SU-DHL-6 (cell line): ENCODE results near the gene CACNB2.

Experiments used
- H2AFZ ChIP-seq: fragments of 200-600 bp; sonication (generic); 2 replicates; pipeline ENCODE4 v1.6.1; 2014; ENCODE audit warnings: low read depth, mild to moderate bottlenecking, moderate library complexity, mixed read lengths, antibody characterized with exemption, low read length; ENCODE audit not compliant: severe bottlenecking
- H3F3A ChIP-seq: fragments of 200-600 bp; shearing (Covaris generic); 2 replicates; pipeline ENCODE4 v1.6.0; 2016; ENCODE audit warnings: antibody characterized with exemption, mild to moderate bottlenecking; ENCODE audit not compliant: insufficient read depth
- H3K27ac ChIP-seq: fragments of 200-600 bp; sonication (generic); 2 replicates; pipeline ENCODE4 v1.5.1; 2016; ENCODE audit warnings: low read depth, mild to moderate bottlenecking, low read length, moderate library complexity, mixed read lengths
- H3K27me3 ChIP-seq: fragments of 200-600 bp; sonication (generic), shearing (Covaris generic); 2 replicates; pipeline ENCODE4 v1.6.0; 2014; ENCODE audit warnings: mild to moderate bottlenecking, low read length
- H3K36me3 ChIP-seq: fragments of 200-600 bp; sonication (generic); 2 replicates; pipeline ENCODE4 v1.6.1; 2014; ENCODE audit warnings: mild to moderate bottlenecking, low read length, mixed read lengths
- H3K4me2 ChIP-seq: fragments of 300-600, 200-600 bp; shearing (Covaris generic), sonication (generic); 2 replicates; pipeline ENCODE4 v1.6.0; 2014; ENCODE audit warnings: low read length, low read depth, mild to moderate bottlenecking; ENCODE audit not compliant: poor library complexity, severe bottlenecking
- H3K4me3 ChIP-seq: fragments of 200-600 bp; sonication (generic); 2 replicates; pipeline ENCODE4 v1.5.1; 2014; ENCODE audit warnings: antibody characterized with exemption, low read length, mild to moderate bottlenecking, mixed read lengths; ENCODE audit not compliant: insufficient read depth, poor library complexity, severe bottlenecking
- H3K79me2 ChIP-seq: fragments of 200-600 bp; sonication (generic); 2 replicates; pipeline ENCODE4 v1.6.1; 2014; ENCODE audit warnings: mild to moderate bottlenecking, low read length, moderate library complexity; ENCODE audit not compliant: insufficient read depth
- H3K9ac ChIP-seq: fragments of 200-600 bp; sonication (generic); 2 replicates; pipeline ENCODE4 v1.7.0; 2014; ENCODE audit warnings: mild to moderate bottlenecking, low read length
- H3K9me2 ChIP-seq: fragments of 200-600 bp; sonication (generic); replicated peaks from 2 replicates; pipeline ENCODE4 v1.6.1; 2014; ENCODE audit warnings: low read length; ENCODE audit not compliant: insufficient read depth
- H3K9me3 ChIP-seq: fragments of 200-600 bp; sonication (generic); 2 replicates; pipeline ENCODE4 v1.6.1; 2014; ENCODE audit warnings: low read length, mixed read lengths; ENCODE audit not compliant: insufficient read depth
- H4K20me1 ChIP-seq: fragments of 200-600 bp; sonication (generic); 2 replicates; pipeline ENCODE4 v1.6.1; 2014; ENCODE audit warnings: low read depth, mild to moderate bottlenecking, antibody characterized with exemption, low read length, moderate library complexity, mixed read lengths
- EZH2phosphoT487 ChIP-seq: fragments of 200-600 bp; sonication (generic), shearing (Covaris generic); conservative IDR thresholded peaks from 2 replicates; pipeline ENCODE4 v1.6.1; 2018; ENCODE audit warnings: mild to moderate bottlenecking, antibody characterized with exemption, low read length, moderate library complexity, mixed read lengths
- TF ChIP-seq, protein P1 (sequence below): fragments of 200-600 bp; sonication (generic); IDR thresholded peaks from one replicate; pipeline ENCODE4 v1.5.1; 2017; ENCODE audit warnings: antibody characterized with exemption, mild to moderate bottlenecking, low read length, moderate library complexity; ENCODE audit not compliant: insufficient read depth, poor library complexity, severe bottlenecking

CACNB2 gene

DNA sequence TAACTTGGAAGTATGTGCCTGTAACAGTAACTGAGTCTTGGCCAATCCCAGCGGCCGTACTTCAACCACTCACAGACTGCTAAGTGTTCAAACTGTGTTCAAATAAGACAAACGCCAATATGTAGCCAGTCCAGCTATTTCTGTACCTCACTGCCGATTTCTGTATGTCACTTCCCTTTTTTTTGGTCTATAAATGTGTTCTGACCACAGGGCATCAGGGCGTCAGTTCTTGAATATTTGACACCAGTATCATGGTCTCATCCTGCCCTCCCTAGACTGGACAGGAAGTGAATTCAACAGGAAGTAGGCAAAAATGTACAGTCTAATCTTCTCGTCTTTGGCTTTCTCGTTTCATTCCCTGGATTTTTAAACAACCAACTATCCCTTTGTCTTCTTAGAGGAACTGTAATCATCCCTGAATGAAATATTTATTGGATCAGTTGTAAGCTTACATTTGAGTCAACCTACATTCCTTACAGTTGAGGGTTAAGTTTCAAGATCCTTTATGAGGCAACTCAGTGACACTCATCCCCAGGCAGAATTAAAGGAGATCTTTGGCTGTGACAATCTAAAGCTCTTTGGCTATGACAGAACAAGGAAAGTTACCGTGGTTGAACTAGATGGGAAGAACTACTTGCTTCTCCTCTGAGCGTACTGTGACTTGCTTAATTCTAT, 278.5 kb downstream of the CACNB2 start:
- Histone ChIP-seq H3K79me2 (no peaks in the 10 kb centered on the region), H2AFZ (no peak overlapping the region), H4K20me1 (no peaks in the 10 kb centered on the region), H3F3A (no peaks in the 10 kb centered on the region), H3K9ac (no peak overlapping the region), H3K9me2 (no peaks in the 10 kb centered on the region), H3K4me2 (no peak overlapping the region), H3K9me3 (no peaks in the 10 kb centered on the region), H3K27ac (no peak overlapping the region), H3K27me3 (no peaks in the 10 kb centered on the region), H3K36me3 (no peaks in the 10 kb centered on the region), H3K4me3 (no peak overlapping the region)
- TF ChIP-seq, protein P1, sequence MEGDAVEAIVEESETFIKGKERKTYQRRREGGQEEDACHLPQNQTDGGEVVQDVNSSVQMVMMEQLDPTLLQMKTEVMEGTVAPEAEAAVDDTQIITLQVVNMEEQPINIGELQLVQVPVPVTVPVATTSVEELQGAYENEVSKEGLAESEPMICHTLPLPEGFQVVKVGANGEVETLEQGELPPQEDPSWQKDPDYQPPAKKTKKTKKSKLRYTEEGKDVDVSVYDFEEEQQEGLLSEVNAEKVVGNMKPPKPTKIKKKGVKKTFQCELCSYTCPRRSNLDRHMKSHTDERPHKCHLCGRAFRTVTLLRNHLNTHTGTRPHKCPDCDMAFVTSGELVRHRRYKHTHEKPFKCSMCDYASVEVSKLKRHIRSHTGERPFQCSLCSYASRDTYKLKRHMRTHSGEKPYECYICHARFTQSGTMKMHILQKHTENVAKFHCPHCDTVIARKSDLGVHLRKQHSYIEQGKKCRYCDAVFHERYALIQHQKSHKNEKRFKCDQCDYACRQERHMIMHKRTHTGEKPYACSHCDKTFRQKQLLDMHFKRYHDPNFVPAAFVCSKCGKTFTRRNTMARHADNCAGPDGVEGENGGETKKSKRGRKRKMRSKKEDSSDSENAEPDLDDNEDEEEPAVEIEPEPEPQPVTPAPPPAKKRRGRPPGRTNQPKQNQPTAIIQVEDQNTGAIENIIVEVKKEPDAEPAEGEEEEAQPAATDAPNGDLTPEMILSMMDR = no peak
- TF ChIP-seq EZH2phosphoT487 = no peak

DNA sequence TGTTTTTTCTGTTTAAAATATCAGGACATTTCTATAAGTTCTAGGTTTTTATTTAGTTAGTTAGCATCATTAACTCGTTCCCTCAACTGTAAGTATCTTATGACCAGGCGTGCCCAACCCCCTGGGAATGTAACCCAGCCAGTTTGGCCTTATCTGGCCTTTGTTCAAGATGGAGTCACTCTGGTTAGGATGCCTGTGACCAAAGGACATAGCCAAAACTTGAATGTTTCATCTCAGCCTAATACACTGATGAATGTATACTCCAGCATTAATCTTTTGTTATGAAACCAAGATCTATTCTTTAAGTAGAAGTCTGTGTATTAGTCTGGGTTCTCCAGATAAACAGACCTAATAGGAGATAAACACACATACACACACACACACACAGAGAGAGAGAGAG, 279.7 kb downstream of the CACNB2 start:
- no peak overlapping the region for H2AFZ ChIP-seq
- H3K9me2 ChIP-seq = no peaks in the 10 kb centered on the region

DNA sequence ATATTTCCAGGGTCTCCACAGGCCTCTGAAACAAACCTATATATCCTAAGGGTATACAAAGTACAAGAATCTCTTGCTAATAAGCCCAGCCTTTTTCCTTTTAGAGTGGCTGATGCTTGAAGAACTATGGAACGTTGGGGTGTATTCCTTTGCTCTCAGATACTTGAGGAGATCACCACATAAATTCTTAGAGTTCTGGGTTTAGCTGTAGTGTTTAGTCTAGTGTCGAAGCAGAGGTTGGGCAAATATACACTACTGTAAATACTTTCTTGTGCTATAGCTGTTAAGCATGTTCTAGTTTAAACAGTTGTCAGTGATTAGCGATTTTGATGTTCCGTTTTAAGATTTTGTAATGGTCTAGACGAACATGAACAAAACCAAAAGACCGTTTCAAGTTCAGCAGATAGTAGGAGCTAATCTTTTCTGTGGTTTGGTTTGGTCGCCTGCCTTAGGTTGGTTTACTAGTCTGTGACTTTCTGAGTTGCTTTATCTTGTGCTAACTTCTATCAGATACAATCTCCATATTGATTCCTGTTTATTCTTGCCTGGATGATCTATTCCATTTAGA, 281.6 kb downstream of the CACNB2 start:
- Histone ChIP-seq H3K36me3 (no peaks in the 10 kb centered on the region), H3K4me2 (no peak overlapping the region), H3K9me3 (no peaks in the 10 kb centered on the region), H4K20me1 (no peaks in the 10 kb centered on the region), H3K4me3 (no peak overlapping the region), H3K27me3 (no peaks in the 10 kb centered on the region), H2AFZ (no peak overlapping the region), H3F3A (no peaks in the 10 kb centered on the region), H3K27ac (no peak overlapping the region), H3K9me2 (no peaks in the 10 kb centered on the region), H3K9ac (no peak overlapping the region), H3K79me2 (no peaks in the 10 kb centered on the region)
- TF ChIP-seq, protein P1 = no peak
- no peak for TF ChIP-seq EZH2phosphoT487

More for the DNA sequence above, 279.7 kb downstream of the CACNB2 start:
- H3K79me2 ChIP-seq = no peaks in the 10 kb centered on the region
- H3K4me2 ChIP-seq = no peak overlapping the region
- no peak overlapping the region for H3K9ac ChIP-seq
- H3K4me3 ChIP-seq = no peak overlapping the region
- H3F3A ChIP-seq = no peaks in the 10 kb centered on the region
- no peak overlapping the region for H3K27ac ChIP-seq
- no peaks in the 10 kb centered on the region for H3K9me3 ChIP-seq
- H4K20me1 ChIP-seq = no peaks in the 10 kb centered on the region
- H3K36me3 ChIP-seq = no peaks in the 10 kb centered on the region
- TF ChIP-seq, protein P1 = no peak
- no peak for TF ChIP-seq EZH2phosphoT487
- no peaks in the 10 kb centered on the region for H3K27me3 ChIP-seq
